Calu3 (cell line): ENCODE data around the gene SECISBP2. TPM values are rescaled to one million over a fixed set of nuclear protein-coding genes. Genes with fewer than 3 reads are reported as not detected.

Experiments
- BruUV-seq: library from RNA; stranded (reverse); fragments of 400-500 nt; replicated peaks from 2 replicates; lab custom pipeline; 2021; lab: Mats Ljungman, UMichigan
- CTCF ChIA-PET: fragments of 300-600 bp; sonication (Branson Sonifier 250); formaldehyde crosslinking; loops from one replicate; lab custom pipeline; 2022; ENCODE audit warnings: antibody characterized with exemption; lab: Charles Lee
- DNase-seq: peaks from one replicate; pipeline ENCODE4 v3.0.0; 2022
- H3K27ac Mint-ChIP-seq: one replicate; pipeline ENCODE4 v1.8.0; 2022; ENCODE audit warnings: mixed read lengths; ENCODE audit not compliant: unreplicated experiment
- H3K27me3 Mint-ChIP-seq: one replicate; pipeline ENCODE4 v1.8.0; 2022; ENCODE audit warnings: mixed read lengths; ENCODE audit not compliant: unreplicated experiment
- H3K36me3 Mint-ChIP-seq: one replicate; pipeline ENCODE4 v1.8.0; 2022; ENCODE audit warnings: mild to moderate bottlenecking, moderate library complexity, mixed read lengths; ENCODE audit not compliant: insufficient read depth, unreplicated experiment
- H3K4me1 Mint-ChIP-seq: one replicate; pipeline ENCODE4 v1.8.0; 2022; ENCODE audit warnings: mild to moderate bottlenecking, low read depth, mixed read lengths; ENCODE audit not compliant: unreplicated experiment
- H3K4me3 Mint-ChIP-seq: one replicate; pipeline ENCODE4 v1.8.0; 2022; ENCODE audit warnings: mild to moderate bottlenecking, low read depth, moderate library complexity, mixed read lengths; ENCODE audit not compliant: unreplicated experiment
- H3K9me3 Mint-ChIP-seq: one replicate; pipeline ENCODE4 v1.8.0; 2022; ENCODE audit warnings: low read depth, mixed read lengths; ENCODE audit not compliant: unreplicated experiment
- intact Hi-C: fragments of 100-400 bp; cut with micrococcal nuclease; formaldehyde crosslinking; loops from one replicate; pipeline ENCODE4 v1.10.0; 2022; ENCODE audit not compliant: unreplicated experiment
- total RNA-seq: library from RNA; stranded (reverse); gene quantifications from 2 replicates; pipeline ENCODE4 v1.2.3, GENCODE V29; 2022
- TF ChIP-seq, protein P1 (sequence below): fragments of 200-600 bp; IDR thresholded peaks from one replicate; pipeline ENCODE4 v1.8.0; 2022; ENCODE audit warnings: antibody characterized with exemption; ENCODE audit not compliant: unreplicated experiment

SECISBP2 gene
- total RNA-seq, 1 experiment from 2014 or later: 27.8 TPM

DNA sequence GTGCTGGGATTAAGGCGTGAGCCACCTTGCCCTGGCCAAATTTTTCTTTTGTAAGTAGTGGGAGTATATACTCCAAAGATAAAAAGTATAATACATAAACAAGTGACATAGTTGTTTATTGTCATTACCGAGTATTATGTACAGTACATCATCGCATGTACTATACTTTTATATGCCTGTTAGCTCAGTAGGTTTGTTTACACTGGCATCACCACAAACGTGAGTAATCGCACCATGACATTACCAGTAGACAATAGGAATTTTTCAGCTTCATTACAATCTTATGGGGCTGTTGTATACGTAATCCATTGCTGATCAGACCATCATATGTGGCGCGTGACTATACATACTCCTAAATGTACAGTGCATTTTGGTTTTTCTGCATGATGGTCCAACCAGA, 9.8 kb downstream of the SECISBP2 start:
- intact Hi-C loops: no loop called here
- Mint-ChIP-seq H3K36me3 (no peaks in the 10 kb centered on the region), H3K27me3 (no peaks in the 10 kb centered on the region), H3K27ac (no peak overlapping the region), H3K9me3 (no peaks in the 10 kb centered on the region), H3K4me1 (peaks cover 7% of the 10 kb centered on the region), H3K4me3 (no peak overlapping the region)
- BruUV-seq: no TSS peak
- no peak for DNase-seq
- TF ChIP-seq, protein P1, sequence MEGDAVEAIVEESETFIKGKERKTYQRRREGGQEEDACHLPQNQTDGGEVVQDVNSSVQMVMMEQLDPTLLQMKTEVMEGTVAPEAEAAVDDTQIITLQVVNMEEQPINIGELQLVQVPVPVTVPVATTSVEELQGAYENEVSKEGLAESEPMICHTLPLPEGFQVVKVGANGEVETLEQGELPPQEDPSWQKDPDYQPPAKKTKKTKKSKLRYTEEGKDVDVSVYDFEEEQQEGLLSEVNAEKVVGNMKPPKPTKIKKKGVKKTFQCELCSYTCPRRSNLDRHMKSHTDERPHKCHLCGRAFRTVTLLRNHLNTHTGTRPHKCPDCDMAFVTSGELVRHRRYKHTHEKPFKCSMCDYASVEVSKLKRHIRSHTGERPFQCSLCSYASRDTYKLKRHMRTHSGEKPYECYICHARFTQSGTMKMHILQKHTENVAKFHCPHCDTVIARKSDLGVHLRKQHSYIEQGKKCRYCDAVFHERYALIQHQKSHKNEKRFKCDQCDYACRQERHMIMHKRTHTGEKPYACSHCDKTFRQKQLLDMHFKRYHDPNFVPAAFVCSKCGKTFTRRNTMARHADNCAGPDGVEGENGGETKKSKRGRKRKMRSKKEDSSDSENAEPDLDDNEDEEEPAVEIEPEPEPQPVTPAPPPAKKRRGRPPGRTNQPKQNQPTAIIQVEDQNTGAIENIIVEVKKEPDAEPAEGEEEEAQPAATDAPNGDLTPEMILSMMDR: no peak
- CTCF ChIA-PET: no interaction called here

DNA sequence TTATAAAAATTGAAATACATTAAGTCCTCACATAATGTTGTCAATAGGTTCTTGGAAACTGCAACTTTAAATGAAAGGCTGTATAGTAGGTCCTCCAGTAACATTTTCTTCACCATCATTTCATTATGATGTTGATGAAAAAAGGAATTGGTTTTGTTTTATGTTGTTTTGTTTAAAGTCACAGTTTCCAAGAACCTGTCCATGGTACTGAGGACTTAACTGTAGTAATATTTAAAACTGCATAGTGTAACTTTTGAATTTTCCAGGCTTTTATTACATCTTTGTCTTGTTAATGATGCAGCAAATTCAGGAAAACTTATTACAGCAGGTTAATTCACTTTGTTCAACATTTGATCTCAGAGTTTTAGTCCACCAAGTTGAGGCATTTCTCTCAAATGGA, 11.6 kb downstream of the SECISBP2 start:
- Mint-ChIP-seq H3K4me3 (no peak overlapping the region), H3K9me3 (no peaks in the 10 kb centered on the region), H3K4me1 (no peaks in the 10 kb centered on the region), H3K27ac (no peak overlapping the region), H3K27me3 (no peaks in the 10 kb centered on the region), H3K36me3 (peaks cover 5% of the 10 kb centered on the region)
- no TSS peak for BruUV-seq
- CTCF ChIA-PET: no interaction called here
- TF ChIP-seq, protein P1: no peak
- no peak for DNase-seq
- intact Hi-C loops: no loop called here

DNA sequence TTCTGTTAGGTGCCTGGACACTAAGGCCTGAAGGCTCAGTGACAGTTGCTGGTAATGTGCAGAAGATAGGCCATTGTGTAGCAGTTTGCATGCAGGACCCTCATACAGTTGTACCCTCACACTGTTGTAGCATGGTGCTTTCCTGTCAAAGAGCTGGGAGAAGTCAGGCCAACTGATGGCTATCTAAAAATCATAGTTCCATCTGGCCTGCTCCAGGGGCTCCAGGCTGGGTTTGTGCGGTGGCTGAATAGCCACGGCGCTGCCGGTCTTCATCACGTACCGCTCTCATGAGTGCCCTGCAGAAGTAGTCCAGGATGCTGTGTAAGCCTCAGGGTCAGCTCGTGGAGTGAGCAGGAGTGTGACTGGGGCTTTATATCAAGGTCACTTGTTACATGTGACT, 12.2 kb downstream of the SECISBP2 start:
- no TSS peak for BruUV-seq
- TF ChIP-seq, protein P1: no peak
- intact Hi-C loops: no loop called here
- H3K9me3 Mint-ChIP-seq: no peaks in the 10 kb centered on the region
- H3K4me3 Mint-ChIP-seq: no peak overlapping the region
- no peaks in the 10 kb centered on the region for H3K27me3 Mint-ChIP-seq
- H3K4me1 Mint-ChIP-seq: no peaks in the 10 kb centered on the region
- H3K27ac Mint-ChIP-seq: no peak overlapping the region
- peaks cover 5% of the 10 kb centered on the region for H3K36me3 Mint-ChIP-seq
- DNase-seq: no peak
- CTCF ChIA-PET: no interaction called here

DNA sequence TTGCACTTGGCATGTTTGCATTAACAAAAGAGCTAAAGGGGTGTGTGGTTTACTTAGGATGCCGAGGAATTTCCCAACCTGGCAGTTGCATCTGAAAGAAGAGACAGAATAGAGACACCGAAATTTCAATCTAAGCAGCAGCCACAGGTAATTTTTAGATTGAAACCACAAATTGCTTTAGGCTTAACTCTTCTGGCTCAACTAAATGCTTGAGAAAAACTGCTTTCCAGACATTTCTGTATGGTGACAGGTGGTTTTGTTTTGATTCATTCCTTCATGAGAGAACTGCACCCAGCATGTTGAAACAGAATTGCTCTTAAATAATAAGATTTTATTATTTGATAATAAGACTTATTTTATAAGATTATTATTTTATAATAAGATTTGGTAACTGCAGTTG, 21.5 kb downstream of the SECISBP2 start:
- Mint-ChIP-seq H3K9me3 (no peaks in the 10 kb centered on the region), H3K27ac (no peak overlapping the region), H3K4me1 (no peaks in the 10 kb centered on the region), H3K36me3 (peaks cover 6% of the 10 kb centered on the region), H3K27me3 (no peaks in the 10 kb centered on the region), H3K4me3 (no peak overlapping the region)
- intact Hi-C loops: no loop called here
- no peak for DNase-seq
- CTCF ChIA-PET: no interaction called here
- BruUV-seq: no TSS peak
- TF ChIP-seq, protein P1: no peak
